Measurements from ENCODE around the gene SPARCL1. TPM values are rescaled to one million over a fixed set of nuclear protein-coding genes. Genes with fewer than 3 reads are reported as not detected.

SPARCL1 gene
- total and polyA plus RNA-seq, 2 experiments from 2014 or later: 15.2 to 45.4 TPM

DNA sequence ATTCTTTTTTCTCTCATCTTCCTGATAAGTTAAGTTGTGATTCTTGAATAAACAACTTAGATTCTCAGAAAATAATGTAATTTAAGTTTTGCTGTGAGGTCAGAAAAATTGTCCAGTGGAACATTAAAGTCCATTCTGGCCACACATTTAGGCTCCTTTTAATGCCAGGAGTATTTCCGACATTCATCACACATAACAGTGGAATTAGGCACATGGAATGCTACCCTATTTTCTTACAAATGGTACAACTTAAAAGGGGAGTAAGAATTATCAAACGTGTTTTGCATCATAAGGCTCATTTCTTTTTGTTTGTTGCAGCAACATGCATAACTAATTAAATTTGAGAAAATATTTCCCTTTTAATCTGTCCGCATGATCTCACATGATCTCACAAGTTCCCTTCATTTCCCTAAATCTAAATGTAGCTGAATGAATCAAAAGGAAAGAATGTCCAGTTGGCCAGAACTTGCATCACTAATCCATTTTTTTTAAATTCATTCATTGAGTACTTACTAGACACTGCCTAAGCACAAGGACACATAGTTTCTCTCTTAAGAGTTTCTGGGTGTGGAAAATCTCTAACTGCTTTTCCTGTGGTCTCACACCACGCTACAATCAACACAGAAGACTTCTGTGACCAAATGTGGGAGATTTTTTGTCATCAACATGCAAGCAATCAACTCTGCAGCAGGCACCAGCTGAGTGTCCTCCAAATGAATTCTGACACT is 22.0 kb downstream of the SPARCL1 start:
- no peaks in the 10 kb centered on the region for H3K79me2 ChIP-seq
- H4K20me1 ChIP-seq (ENCODE audit: insufficient read depth, poor library complexity, severe bottlenecking): no peaks in the 10 kb centered on the region
- no peak for DNase-seq (ENCODE audit: low spot score)
- no peaks in the 10 kb centered on the region for H3K4me1 ChIP-seq (ENCODE audit: insufficient read depth)
- H3K27me3 ChIP-seq: no peaks in the 10 kb centered on the region
- H3K27ac ChIP-seq: no peak overlapping the region
- H2AFZ ChIP-seq: no peak overlapping the region
- WGBS (ENCODE audit: low lambda C conversion rate, missing lambda C conversion rate): 86% methylated on average over 4 of the region's 4 CpGs
- no peak overlapping the region for H3K4me3 ChIP-seq
- H3K9me3 ChIP-seq (ENCODE audit: low read depth): no peaks in the 10 kb centered on the region
- H3K4me2 ChIP-seq: no peak overlapping the region
- H3K36me3 ChIP-seq (replicated peaks; ENCODE audit: insufficient read depth, low read depth): no peaks in the 10 kb centered on the region
- no peaks in the 10 kb centered on the region for H3K9me2 ChIP-seq (replicated peaks; ENCODE audit: insufficient read depth)
- no peak for TF ChIP-seq CTCF (IDR thresholded peaks at IDR 0.05; ENCODE audit: poor library complexity)

DNA sequence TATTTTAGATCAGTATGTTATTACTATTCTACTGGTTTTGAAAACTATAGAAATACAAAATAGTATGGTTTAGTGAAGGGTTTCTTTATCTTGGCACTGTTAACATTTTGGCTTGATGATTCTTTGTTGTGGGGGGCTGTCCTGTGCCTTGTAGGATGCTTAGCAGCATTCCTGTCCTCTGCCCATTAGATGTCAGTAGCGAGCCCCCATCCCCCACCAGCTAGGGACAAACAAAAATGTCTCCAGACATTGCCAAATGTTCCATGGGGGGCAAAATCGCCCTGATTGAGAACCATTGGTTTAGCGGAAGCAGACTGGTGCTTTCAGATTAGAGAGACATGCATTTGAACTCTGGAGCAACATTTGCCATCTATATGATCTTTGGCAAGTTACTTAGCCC is 23.3 kb downstream of the SPARCL1 start:
- H4K20me1 ChIP-seq (ENCODE audit: insufficient read depth, poor library complexity, severe bottlenecking): no peaks in the 10 kb centered on the region
- WGBS (ENCODE audit: low lambda C conversion rate, missing lambda C conversion rate): 77% methylated on average over 3 of the region's 3 CpGs
- H3K27me3 ChIP-seq: no peaks in the 10 kb centered on the region
- H3K36me3 ChIP-seq (replicated peaks; ENCODE audit: insufficient read depth, low read depth): no peaks in the 10 kb centered on the region
- H3K4me2 ChIP-seq: no peak overlapping the region
- no peak overlapping the region for H2AFZ ChIP-seq
- no peak for DNase-seq (ENCODE audit: low spot score)
- no peak overlapping the region for H3K4me3 ChIP-seq
- H3K27ac ChIP-seq: no peak overlapping the region
- no peaks in the 10 kb centered on the region for H3K4me1 ChIP-seq (ENCODE audit: insufficient read depth)
- no peaks in the 10 kb centered on the region for H3K9me3 ChIP-seq (ENCODE audit: low read depth)
- H3K9me2 ChIP-seq (replicated peaks; ENCODE audit: insufficient read depth): no peaks in the 10 kb centered on the region
- no peaks in the 10 kb centered on the region for H3K79me2 ChIP-seq
- TF ChIP-seq EZH2 (IDR thresholded peaks at IDR 0.05; ENCODE audit: borderline replicate concordance) (no peak), EZH2phosphoT487 (IDR thresholded peaks at IDR 0.05; ENCODE audit: low read depth, severe bottlenecking, unreplicated experiment) (no peak), CTCF (IDR thresholded peaks at IDR 0.05; ENCODE audit: poor library complexity) (no peak)

- no peak for TF ChIP-seq EZH2 (IDR thresholded peaks at IDR 0.05; ENCODE audit: borderline replicate concordance)
- no peak for TF ChIP-seq EZH2phosphoT487 (IDR thresholded peaks at IDR 0.05; ENCODE audit: low read depth, severe bottlenecking, unreplicated experiment)
- TF ChIP-seq CTCF (IDR thresholded peaks at IDR 0.05; ENCODE audit: poor library complexity): no peak
- Histone ChIP-seq H3K4me3 (no peak overlapping the region), H3K4me1 (ENCODE audit: insufficient read depth) (peaks cover 3% of the 10 kb centered on the region), H3K27me3 (no peaks in the 10 kb centered on the region), H3K79me2 (no peaks in the 10 kb centered on the region), H3K27ac (no peak overlapping the region), H3K36me3 (replicated peaks; ENCODE audit: insufficient read depth, low read depth) (no peaks in the 10 kb centered on the region), H2AFZ (no peak overlapping the region), H3K4me2 (no peak overlapping the region), H3K9me3 (ENCODE audit: low read depth) (no peaks in the 10 kb centered on the region), H4K20me1 (ENCODE audit: insufficient read depth, poor library complexity, severe bottlenecking) (no peaks in the 10 kb centered on the region), H3K9me2 (replicated peaks; ENCODE audit: insufficient read depth) (no peaks in the 10 kb centered on the region)
- no peak for DNase-seq (ENCODE audit: low spot score)
Observed at GRCh38 chr4:87502580-87503238, 26.5 kb downstream of the SPARCL1 start.

Data from hepatocyte (in vitro differentiated cells).